Keratinocyte (primary cell): ENCODE data around the gene TEX22.

Experiments
- CTCF ChIP-seq, 3 experiments: IDR thresholded peaks in 1 of 3; conservative IDR thresholded peaks in 1 of 3; optimal IDR thresholded peaks in 1 of 3; 2 replicates in 2 of 3; 3 replicates in 1 of 3; pipeline versions ENCODE3 to v1.5.1; 2011; ENCODE audit warnings: low read length in 3 of 3, mild to moderate bottlenecking in 3 of 3, moderate library complexity in 2 of 3, control low read depth in 1 of 3, inconsistent platforms in 1 of 3; ENCODE audit not compliant: insufficient read depth in 2 of 3; ENCODE audit errors: extremely low read depth in 1 of 3
- EZH2 ChIP-seq: IDR thresholded peaks from one replicate; pipeline ENCODE4 v1.6.1; 2012; ENCODE audit warnings: inconsistent platforms, mild to moderate bottlenecking, low read length, moderate library complexity

GRCh38 chr14:105411985-105412770 lies 13.8 kb downstream of the TEX22 start:
- TF ChIP-seq CTCF (optimal IDR thresholded peaks at IDR 0.05 in 1 of 3, IDR thresholded peaks at IDR 0.05 in 1 of 3, conservative IDR thresholded peaks at IDR 0.05 in 1 of 3; ENCODE audit: extremely low read depth in 1 of 3, insufficient read depth in 2 of 3, low read length in 3 of 3) (no peak), EZH2 (no peak)
